WTC11 (cell line): ENCODE data around the gene TIGD1. TPM values are rescaled to one million over a fixed set of nuclear protein-coding genes. Genes with fewer than 3 reads are reported as not detected.

Experiments
- CBFB ChIP-seq: sonication (generic); formaldehyde crosslinking; IDR thresholded peaks from 2 replicates; pipeline ENCODE4 v1.8.1; 2022; ENCODE audit warnings: mild to moderate bottlenecking, low read depth, missing genetic modification reagents
- ESRRA ChIP-seq: sonication (generic); formaldehyde crosslinking; IDR thresholded peaks from 2 replicates; pipeline ENCODE4 v1.8.1; 2022; ENCODE audit warnings: mild to moderate bottlenecking, missing genetic modification reagents, borderline replicate concordance
- ETV6 ChIP-seq: sonication (generic); formaldehyde crosslinking; IDR thresholded peaks from 2 replicates; pipeline ENCODE4 v1.8.1; 2022; ENCODE audit warnings: mild to moderate bottlenecking, missing genetic modification reagents
- JUN ChIP-seq: sonication (generic); formaldehyde crosslinking; IDR thresholded peaks from 2 replicates; pipeline ENCODE4 v1.8.0; 2023; ENCODE audit warnings: mild to moderate bottlenecking, missing genetic modification reagents
- KAT7 ChIP-seq: sonication (generic); formaldehyde crosslinking; IDR thresholded peaks from 2 replicates; pipeline ENCODE4 v1.8.1; 2023; ENCODE audit warnings: missing genetic modification reagents, mild to moderate bottlenecking, borderline replicate concordance
- NR2C2 ChIP-seq: sonication (generic); formaldehyde crosslinking; IDR thresholded peaks from 2 replicates; pipeline ENCODE4 v1.8.0; 2022; ENCODE audit warnings: mild to moderate bottlenecking, missing genetic modification reagents
- RORB ChIP-seq: fragments of 250-450 bp; sonication (Bioruptor Pico); IDR thresholded peaks from 2 replicates; pipeline ENCODE4 v1.9.0; 2021; ENCODE audit warnings: mild to moderate bottlenecking
- SOX15 ChIP-seq: fragments of 250-450 bp; sonication (Bioruptor Pico); IDR thresholded peaks from 2 replicates; pipeline ENCODE4 v1.9.0; 2021; ENCODE audit warnings: mild to moderate bottlenecking
- TCF7 ChIP-seq: sonication (generic); formaldehyde crosslinking; IDR thresholded peaks from 2 replicates; pipeline ENCODE4 v1.8.0; 2022; ENCODE audit warnings: mild to moderate bottlenecking, low read depth, missing genetic modification reagents, moderate library complexity
- TP53 ChIP-seq: sonication (generic); formaldehyde crosslinking; IDR thresholded peaks from 2 replicates; pipeline ENCODE4 v1.8.1; 2023; ENCODE audit warnings: mild to moderate bottlenecking, missing genetic modification reagents
- ZNF121 ChIP-seq: sonication (generic); formaldehyde crosslinking; IDR thresholded peaks from 2 replicates; pipeline ENCODE4 v1.8.0; 2023; ENCODE audit warnings: missing genetic modification reagents
- ZNF396 ChIP-seq: fragments of 250-450 bp; sonication (Bioruptor Pico); IDR thresholded peaks from 2 replicates; pipeline ENCODE4 v1.8.0; 2021; ENCODE audit warnings: mild to moderate bottlenecking, moderate library complexity, borderline replicate concordance
- ZNF423 ChIP-seq: fragments of 250-450 bp; sonication (Bioruptor Pico); IDR thresholded peaks from 2 replicates; pipeline ENCODE4 v2.1.2; 2022; ENCODE audit warnings: mild to moderate bottlenecking, moderate library complexity
- ZNF671 ChIP-seq: fragments of 250-450 bp; sonication (Bioruptor Pico); IDR thresholded peaks from 2 replicates; pipeline ENCODE4 v1.8.0; 2021; ENCODE audit warnings: mild to moderate bottlenecking
- total RNA-seq: library from RNA; stranded (reverse); gene quantifications from 3 replicates; pipeline ENCODE4 v1.2.3, GENCODE V29; 2021
- TF ChIP-seq, protein P1 (sequence below): sonication (generic); formaldehyde crosslinking; IDR thresholded peaks from 2 replicates; pipeline ENCODE4 v1.8.1; 2022; ENCODE audit warnings: low read depth, mild to moderate bottlenecking, moderate library complexity, missing genetic modification reagents, borderline replicate concordance
- TF ChIP-seq, protein P2 (sequence below): sonication (generic); formaldehyde crosslinking; IDR thresholded peaks from 2 replicates; pipeline ENCODE4 v1.8.1; 2023; ENCODE audit warnings: mild to moderate bottlenecking, missing genetic modification reagents
- TF ChIP-seq, protein P3 (sequence below): fragments of 250-450 bp; sonication (Bioruptor Pico); IDR thresholded peaks from 2 replicates; pipeline ENCODE4 v1.9.0; 2021; ENCODE audit warnings: mild to moderate bottlenecking, borderline replicate concordance
- TF ChIP-seq, protein P4 (sequence below): sonication (generic); formaldehyde crosslinking; IDR thresholded peaks from 2 replicates; pipeline ENCODE4 v1.8.0; 2022; ENCODE audit warnings: missing genetic modification reagents
- TF ChIP-seq, protein P5 (sequence below): sonication (generic); formaldehyde crosslinking; IDR thresholded peaks from 2 replicates; pipeline ENCODE4 v1.8.0; 2022; ENCODE audit warnings: mild to moderate bottlenecking, missing genetic modification reagents
- TF ChIP-seq, protein P6 (sequence below): sonication (generic); formaldehyde crosslinking; IDR thresholded peaks from 2 replicates; pipeline ENCODE4 v1.8.1; 2023; ENCODE audit warnings: mild to moderate bottlenecking, moderate library complexity, missing genetic modification reagents
- TF ChIP-seq, protein P7 (sequence below): fragments of 200-600 bp; IDR thresholded peaks from 2 replicates; pipeline ENCODE4 v1.8.0; 2022; ENCODE audit warnings: antibody characterized with exemption
- TF ChIP-seq, protein P8 (sequence below): sonication (generic); formaldehyde crosslinking; IDR thresholded peaks from 2 replicates; pipeline ENCODE4 v1.8.1; 2022; ENCODE audit warnings: mild to moderate bottlenecking, missing genetic modification reagents, moderate library complexity, borderline replicate concordance

TIGD1 gene
- total RNA-seq, 1 experiment from 2014 or later = 9.0 TPM

DNA sequence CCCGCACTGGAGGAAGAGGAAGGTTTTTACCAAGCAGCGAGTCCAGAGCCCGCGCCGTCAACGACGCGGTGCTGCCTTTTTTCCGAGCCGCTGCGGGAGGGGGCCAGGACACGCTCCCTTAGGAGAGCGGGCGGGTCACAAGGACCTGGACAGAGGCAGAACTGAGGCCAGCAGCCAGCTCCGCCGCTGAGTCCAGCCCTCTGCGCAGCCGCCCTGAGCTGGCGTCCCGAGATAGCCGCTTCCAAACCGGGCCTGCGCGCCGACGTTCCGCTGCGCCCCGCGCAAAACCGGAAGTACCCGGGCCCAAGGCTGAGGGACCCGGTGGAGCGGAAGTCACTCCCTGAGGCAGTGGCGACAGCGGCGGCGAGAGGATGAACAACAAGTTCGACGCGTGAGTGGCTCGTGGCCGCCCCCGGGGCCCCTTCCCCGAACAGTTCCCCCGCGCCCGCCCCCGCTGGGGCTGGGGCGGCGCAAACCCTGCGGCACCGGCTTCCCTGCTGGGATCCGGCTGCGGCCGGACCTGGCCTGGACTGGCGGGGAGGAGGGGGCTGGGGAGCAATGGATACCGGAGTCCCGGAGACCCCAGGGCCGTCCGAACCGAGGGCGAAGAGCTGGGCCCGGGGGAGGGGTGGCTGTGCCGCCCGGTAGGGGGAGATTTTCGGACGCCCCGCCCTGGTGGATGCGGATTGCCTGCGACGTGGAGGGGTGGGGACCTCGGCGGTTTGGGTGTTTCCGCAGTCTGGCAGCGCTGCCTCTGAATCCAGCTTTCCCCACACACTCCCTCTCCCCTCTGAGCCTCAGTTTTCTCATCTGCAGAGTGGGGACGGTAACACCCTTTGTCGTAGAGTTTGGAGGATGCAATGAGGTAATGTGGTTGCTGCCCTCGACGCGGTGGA, at the start of gene TIGD1, which contains the start of gene EIF4E2 (continued):
- no peak for TF ChIP-seq ZNF671 (CRISPR knock-in tag)
- peak; percentile 94; the same call in 1 of the 2 replicates for TF ChIP-seq KAT7 (CRISPR knock-in tag)
- TF ChIP-seq, protein P1, sequence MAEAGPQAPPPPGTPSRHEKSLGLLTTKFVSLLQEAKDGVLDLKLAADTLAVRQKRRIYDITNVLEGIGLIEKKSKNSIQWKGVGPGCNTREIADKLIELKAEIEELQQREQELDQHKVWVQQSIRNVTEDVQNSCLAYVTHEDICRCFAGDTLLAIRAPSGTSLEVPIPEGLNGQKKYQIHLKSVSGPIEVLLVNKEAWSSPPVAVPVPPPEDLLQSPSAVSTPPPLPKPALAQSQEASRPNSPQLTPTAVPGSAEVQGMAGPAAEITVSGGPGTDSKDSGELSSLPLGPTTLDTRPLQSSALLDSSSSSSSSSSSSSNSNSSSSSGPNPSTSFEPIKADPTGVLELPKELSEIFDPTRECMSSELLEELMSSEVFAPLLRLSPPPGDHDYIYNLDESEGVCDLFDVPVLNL (CRISPR knock-in tag) = peak; percentile 16; the same call in 1 of the 2 replicates
- TF ChIP-seq, protein P2, sequence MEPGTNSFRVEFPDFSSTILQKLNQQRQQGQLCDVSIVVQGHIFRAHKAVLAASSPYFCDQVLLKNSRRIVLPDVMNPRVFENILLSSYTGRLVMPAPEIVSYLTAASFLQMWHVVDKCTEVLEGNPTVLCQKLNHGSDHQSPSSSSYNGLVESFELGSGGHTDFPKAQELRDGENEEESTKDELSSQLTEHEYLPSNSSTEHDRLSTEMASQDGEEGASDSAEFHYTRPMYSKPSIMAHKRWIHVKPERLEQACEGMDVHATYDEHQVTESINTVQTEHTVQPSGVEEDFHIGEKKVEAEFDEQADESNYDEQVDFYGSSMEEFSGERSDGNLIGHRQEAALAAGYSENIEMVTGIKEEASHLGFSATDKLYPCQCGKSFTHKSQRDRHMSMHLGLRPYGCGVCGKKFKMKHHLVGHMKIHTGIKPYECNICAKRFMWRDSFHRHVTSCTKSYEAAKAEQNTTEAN (CRISPR knock-in tag) = peak; percentile 88
- TF ChIP-seq, protein P3, sequence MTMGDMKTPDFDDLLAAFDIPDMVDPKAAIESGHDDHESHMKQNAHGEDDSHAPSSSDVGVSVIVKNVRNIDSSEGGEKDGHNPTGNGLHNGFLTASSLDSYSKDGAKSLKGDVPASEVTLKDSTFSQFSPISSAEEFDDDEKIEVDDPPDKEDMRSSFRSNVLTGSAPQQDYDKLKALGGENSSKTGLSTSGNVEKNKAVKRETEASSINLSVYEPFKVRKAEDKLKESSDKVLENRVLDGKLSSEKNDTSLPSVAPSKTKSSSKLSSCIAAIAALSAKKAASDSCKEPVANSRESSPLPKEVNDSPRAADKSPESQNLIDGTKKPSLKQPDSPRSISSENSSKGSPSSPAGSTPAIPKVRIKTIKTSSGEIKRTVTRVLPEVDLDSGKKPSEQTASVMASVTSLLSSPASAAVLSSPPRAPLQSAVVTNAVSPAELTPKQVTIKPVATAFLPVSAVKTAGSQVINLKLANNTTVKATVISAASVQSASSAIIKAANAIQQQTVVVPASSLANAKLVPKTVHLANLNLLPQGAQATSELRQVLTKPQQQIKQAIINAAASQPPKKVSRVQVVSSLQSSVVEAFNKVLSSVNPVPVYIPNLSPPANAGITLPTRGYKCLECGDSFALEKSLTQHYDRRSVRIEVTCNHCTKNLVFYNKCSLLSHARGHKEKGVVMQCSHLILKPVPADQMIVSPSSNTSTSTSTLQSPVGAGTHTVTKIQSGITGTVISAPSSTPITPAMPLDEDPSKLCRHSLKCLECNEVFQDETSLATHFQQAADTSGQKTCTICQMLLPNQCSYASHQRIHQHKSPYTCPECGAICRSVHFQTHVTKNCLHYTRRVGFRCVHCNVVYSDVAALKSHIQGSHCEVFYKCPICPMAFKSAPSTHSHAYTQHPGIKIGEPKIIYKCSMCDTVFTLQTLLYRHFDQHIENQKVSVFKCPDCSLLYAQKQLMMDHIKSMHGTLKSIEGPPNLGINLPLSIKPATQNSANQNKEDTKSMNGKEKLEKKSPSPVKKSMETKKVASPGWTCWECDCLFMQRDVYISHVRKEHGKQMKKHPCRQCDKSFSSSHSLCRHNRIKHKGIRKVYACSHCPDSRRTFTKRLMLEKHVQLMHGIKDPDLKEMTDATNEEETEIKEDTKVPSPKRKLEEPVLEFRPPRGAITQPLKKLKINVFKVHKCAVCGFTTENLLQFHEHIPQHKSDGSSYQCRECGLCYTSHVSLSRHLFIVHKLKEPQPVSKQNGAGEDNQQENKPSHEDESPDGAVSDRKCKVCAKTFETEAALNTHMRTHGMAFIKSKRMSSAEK (CRISPR knock-in tag) = no peak
- no peak for TF ChIP-seq SOX15 (CRISPR knock-in tag)
- TF ChIP-seq, protein P4, sequence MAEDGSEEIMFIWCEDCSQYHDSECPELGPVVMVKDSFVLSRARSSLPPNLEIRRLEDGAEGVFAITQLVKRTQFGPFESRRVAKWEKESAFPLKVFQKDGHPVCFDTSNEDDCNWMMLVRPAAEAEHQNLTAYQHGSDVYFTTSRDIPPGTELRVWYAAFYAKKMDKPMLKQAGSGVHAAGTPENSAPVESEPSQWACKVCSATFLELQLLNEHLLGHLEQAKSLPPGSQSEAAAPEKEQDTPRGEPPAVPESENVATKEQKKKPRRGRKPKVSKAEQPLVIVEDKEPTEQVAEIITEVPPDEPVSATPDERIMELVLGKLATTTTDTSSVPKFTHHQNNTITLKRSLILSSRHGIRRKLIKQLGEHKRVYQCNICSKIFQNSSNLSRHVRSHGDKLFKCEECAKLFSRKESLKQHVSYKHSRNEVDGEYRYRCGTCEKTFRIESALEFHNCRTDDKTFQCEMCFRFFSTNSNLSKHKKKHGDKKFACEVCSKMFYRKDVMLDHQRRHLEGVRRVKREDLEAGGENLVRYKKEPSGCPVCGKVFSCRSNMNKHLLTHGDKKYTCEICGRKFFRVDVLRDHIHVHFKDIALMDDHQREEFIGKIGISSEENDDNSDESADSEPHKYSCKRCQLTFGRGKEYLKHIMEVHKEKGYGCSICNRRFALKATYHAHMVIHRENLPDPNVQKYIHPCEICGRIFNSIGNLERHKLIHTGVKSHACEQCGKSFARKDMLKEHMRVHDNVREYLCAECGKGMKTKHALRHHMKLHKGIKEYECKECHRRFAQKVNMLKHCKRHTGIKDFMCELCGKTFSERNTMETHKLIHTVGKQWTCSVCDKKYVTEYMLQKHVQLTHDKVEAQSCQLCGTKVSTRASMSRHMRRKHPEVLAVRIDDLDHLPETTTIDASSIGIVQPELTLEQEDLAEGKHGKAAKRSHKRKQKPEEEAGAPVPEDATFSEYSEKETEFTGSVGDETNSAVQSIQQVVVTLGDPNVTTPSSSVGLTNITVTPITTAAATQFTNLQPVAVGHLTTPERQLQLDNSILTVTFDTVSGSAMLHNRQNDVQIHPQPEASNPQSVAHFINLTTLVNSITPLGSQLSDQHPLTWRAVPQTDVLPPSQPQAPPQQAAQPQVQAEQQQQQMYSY (CRISPR knock-in tag) = no peak
- peak; percentile 74; the same call in 1 of the 2 replicates for TF ChIP-seq TP53 (CRISPR knock-in tag)
- TF ChIP-seq ZNF423 (CRISPR knock-in tag) = no peak
- no peak for TF ChIP-seq CBFB (CRISPR knock-in tag)
- TF ChIP-seq ZNF121 (CRISPR knock-in tag) = no peak
- peak; percentile 94 for TF ChIP-seq ETV6 (CRISPR knock-in tag)
- no peak for TF ChIP-seq RORB (CRISPR knock-in tag)
- TF ChIP-seq NR2C2 = no peak
- no peak for TF ChIP-seq ZNF396 (CRISPR knock-in tag)
- TF ChIP-seq JUN (CRISPR knock-in tag) = peak; percentile 85
- TF ChIP-seq, protein P5, sequence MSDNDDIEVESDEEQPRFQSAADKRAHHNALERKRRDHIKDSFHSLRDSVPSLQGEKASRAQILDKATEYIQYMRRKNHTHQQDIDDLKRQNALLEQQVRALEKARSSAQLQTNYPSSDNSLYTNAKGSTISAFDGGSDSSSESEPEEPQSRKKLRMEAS = peak; percentile 94
- TF ChIP-seq TCF7 (CRISPR knock-in tag) = peak; percentile 45; the same call in 1 of the 2 replicates
- TF ChIP-seq, protein P6, sequence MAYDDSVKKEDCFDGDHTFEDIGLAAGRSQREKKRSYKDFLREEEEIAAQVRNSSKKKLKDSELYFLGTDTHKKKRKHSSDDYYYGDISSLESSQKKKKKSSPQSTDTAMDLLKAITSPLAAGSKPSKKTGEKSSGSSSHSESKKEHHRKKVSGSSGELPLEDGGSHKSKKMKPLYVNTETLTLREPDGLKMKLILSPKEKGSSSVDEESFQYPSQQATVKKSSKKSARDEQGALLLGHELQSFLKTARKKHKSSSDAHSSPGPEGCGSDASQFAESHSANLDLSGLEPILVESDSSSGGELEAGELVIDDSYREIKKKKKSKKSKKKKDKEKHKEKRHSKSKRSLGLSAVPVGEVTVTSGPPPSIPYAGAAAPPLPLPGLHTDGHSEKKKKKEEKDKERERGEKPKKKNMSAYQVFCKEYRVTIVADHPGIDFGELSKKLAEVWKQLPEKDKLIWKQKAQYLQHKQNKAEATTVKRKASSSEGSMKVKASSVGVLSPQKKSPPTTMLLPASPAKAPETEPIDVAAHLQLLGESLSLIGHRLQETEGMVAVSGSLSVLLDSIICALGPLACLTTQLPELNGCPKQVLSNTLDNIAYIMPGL (CRISPR knock-in tag) = peak; percentile 97
- peak; percentile 83; the same call in 1 of the 2 replicates for TF ChIP-seq ESRRA (CRISPR knock-in tag)
- TF ChIP-seq, protein P7, sequence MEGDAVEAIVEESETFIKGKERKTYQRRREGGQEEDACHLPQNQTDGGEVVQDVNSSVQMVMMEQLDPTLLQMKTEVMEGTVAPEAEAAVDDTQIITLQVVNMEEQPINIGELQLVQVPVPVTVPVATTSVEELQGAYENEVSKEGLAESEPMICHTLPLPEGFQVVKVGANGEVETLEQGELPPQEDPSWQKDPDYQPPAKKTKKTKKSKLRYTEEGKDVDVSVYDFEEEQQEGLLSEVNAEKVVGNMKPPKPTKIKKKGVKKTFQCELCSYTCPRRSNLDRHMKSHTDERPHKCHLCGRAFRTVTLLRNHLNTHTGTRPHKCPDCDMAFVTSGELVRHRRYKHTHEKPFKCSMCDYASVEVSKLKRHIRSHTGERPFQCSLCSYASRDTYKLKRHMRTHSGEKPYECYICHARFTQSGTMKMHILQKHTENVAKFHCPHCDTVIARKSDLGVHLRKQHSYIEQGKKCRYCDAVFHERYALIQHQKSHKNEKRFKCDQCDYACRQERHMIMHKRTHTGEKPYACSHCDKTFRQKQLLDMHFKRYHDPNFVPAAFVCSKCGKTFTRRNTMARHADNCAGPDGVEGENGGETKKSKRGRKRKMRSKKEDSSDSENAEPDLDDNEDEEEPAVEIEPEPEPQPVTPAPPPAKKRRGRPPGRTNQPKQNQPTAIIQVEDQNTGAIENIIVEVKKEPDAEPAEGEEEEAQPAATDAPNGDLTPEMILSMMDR = no peak
- TF ChIP-seq, protein P8, sequence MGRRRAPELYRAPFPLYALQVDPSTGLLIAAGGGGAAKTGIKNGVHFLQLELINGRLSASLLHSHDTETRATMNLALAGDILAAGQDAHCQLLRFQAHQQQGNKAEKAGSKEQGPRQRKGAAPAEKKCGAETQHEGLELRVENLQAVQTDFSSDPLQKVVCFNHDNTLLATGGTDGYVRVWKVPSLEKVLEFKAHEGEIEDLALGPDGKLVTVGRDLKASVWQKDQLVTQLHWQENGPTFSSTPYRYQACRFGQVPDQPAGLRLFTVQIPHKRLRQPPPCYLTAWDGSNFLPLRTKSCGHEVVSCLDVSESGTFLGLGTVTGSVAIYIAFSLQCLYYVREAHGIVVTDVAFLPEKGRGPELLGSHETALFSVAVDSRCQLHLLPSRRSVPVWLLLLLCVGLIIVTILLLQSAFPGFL (CRISPR knock-in tag) = peak; percentile 54; the same call in 1 of the 2 replicates
